ENCODE measurements around the gene TGDS.
"Not testable (repeated sequence)": the region's sequence is repeated elsewhere in the genome, so short reads cannot be mapped to it uniquely, and the experiment has no call there.

Gene TGDS

GRCh38 chr13:94595950-94596574 is at the start of gene TGDS:
Gene TGDS, minus strand, starts transcription at chr13:94596152. Its CDS starts 16 bp downstream, at chr13:94596136.
- peak; percentile 94 for DNase-seq

GRCh38 chr13:94641409-94641941 is 45.5 kb upstream of the TGDS start:
- DNase-seq = no peak

- DNase-seq = no peak
Measured at GRCh38 chr13:94640721-94641120, 44.8 kb upstream of the TGDS start.

GRCh38 chr13:94637677-94638076 is 41.7 kb upstream of the TGDS start:
- DNase-seq = not testable (repeated sequence)

GRCh38 chr13:94636942-94637578 is 41.1 kb upstream of the TGDS start:
- no peak for DNase-seq

- not testable (repeated sequence) for DNase-seq
Measured at GRCh38 chr13:94636096-94636495, 40.1 kb upstream of the TGDS start.

- no peak for DNase-seq
Measured at GRCh38 chr13:94632226-94632980, 36.5 kb upstream of the TGDS start.

GRCh38 chr13:94630858-94631257 is 34.9 kb upstream of the TGDS start:
- DNase-seq = no peak

- DNase-seq = no peak
Measured at GRCh38 chr13:94623316-94623715, 27.4 kb upstream of the TGDS start.

- peak in 1 of 2 experiments; percentile 24 for DNase-seq
Measured at GRCh38 chr13:94622344-94622743, 26.4 kb upstream of the TGDS start.

- peak; percentile 17 to 55 for DNase-seq
Measured at GRCh38 chr13:94620286-94620896, 24.4 kb upstream of the TGDS start.

GRCh38 chr13:94617389-94618000 is 21.5 kb upstream of the TGDS start:
- peak; percentile 31 to 62 for DNase-seq

- no peak for DNase-seq
Measured at GRCh38 chr13:94613051-94613450, 17.1 kb upstream of the TGDS start.

GRCh38 chr13:94612050-94612449 is 16.1 kb upstream of the TGDS start:
- no peak for DNase-seq

GRCh38 chr13:94610475-94610874 is 14.5 kb upstream of the TGDS start:
- no peak for DNase-seq

GRCh38 chr13:94609196-94609595 is 13.2 kb upstream of the TGDS start:
- DNase-seq = no peak

- DNase-seq = no peak
Measured at GRCh38 chr13:94608586-94608985, 12.6 kb upstream of the TGDS start.

GRCh38 chr13:94607939-94608338 is 12.0 kb upstream of the TGDS start:
- no peak for DNase-seq

- no peak for DNase-seq
Measured at GRCh38 chr13:94607056-94607455, 11.1 kb upstream of the TGDS start.

GRCh38 chr13:94602467-94602866 is 6.5 kb upstream of the TGDS start:
- DNase-seq = no peak

- DNase-seq = peak; percentile 99
Measured at GRCh38 chr13:94601446-94602431, 5.8 kb upstream of the TGDS start, which contains the start of gene GPR180. Gene GPR180, plus strand, starts transcription at chr13:94601857. Its CDS starts 71 bp downstream, at chr13:94601928.

Measured in Kasumi-1 (cell line).